Esophagus mucosa (tissue), 1 donor: ENCODE data around the gene CPED1. TPM values are rescaled to one million over a fixed set of nuclear protein-coding genes. Genes with fewer than 3 reads are reported as not detected.

Experiments used
- ATAC-seq: fragments of 200-7000 bp; cut with Tn5 transposase; one replicate; pipeline ENCODE4 v1.9.1; 2020
- total RNA-seq: library from RNA; stranded (reverse); gene quantifications from one replicate; pipeline ENCODE4 v1.2.4, GENCODE V29; 2023
- donor health status: DM: yes; HTN: yes; CAD: no.

Gene CPED1
- 0.76 TPM for total RNA-seq

DNA sequence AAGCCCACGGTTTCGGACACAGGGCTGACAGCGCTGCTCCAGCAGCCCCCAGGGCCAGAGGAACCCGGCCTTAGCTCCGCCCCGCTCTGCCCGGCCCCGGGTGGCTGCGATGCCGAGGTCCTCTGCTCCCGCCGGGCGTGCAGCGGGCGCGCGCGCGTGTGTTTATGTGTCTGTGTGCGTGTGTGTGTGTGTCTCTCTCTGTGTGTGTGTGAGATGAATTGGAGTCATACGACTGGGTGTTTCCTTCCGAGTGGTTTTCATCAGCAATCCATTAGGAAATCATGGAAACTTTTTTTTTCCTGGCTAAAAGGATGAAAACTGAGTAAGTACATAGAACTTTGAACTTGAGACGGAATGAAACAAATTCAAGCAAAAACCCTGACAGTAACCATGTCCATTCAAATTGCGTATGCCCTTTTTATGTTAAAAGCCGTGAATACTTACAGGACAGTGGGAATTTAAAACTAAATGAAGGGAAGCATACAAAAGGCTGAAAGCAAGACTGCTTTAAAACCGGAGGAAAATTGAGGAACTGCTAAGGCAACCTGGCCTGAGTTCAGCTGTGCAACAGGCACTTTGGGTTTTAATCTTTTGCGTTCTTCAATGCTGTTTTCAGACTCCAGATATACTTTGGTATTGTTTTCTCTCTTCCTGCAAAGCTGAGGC is at the start of gene CPED1:
Gene CPED1 (plus strand): TSS at position 121 of the 666 bp plus-strand sequence. CDS start 911 bp downstream, outside the sequence.
- peak; percentile 77 for ATAC-seq

- no peak for ATAC-seq
Measured at GRCh38 chr7:120939345-120939744, 49.2 kb upstream of the CPED1 start.

GRCh38 chr7:120941064-120941463 is 47.4 kb upstream of the CPED1 start:
- ATAC-seq = no peak

DNA sequence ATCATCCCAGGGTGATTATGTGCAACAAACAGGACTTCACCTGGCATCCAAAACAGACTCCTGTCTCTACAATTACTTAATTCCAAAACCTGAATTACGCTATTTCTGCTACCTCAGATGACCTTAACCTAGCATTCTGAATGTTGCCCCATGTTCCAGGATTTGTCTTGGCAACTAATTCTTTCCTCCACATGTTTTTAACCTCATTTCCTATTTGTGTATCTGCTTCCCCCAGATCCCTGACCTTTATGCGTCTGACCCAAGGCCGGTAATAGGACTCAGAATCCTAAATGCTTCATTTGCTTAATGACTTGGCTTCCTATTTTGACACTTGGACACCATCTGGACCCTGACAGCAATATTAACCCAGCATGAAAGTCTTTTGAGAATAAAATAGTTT is 46.7 kb upstream of the CPED1 start:
- no peak for ATAC-seq

DNA sequence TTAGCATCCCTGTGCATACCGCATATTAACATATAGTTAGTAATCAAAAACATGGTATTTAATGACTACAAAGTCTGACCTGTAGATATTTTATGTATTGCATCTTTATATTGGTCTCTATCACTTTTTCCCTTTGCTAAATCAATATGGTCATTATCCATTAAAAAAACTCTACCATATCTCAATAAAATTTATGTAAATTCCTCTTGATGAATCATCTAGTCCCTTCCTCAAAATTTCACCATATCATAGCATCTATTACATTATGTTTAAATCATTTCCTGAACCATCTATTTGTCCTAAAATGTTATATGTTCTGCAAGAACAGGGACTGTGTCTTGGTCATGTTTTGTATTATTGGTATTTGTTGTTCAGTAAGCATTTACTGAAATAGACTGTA is 45.6 kb upstream of the CPED1 start:
- ATAC-seq = no peak

GRCh38 chr7:120944826-120945562 is 43.5 kb upstream of the CPED1 start:
- ATAC-seq = no peak

DNA sequence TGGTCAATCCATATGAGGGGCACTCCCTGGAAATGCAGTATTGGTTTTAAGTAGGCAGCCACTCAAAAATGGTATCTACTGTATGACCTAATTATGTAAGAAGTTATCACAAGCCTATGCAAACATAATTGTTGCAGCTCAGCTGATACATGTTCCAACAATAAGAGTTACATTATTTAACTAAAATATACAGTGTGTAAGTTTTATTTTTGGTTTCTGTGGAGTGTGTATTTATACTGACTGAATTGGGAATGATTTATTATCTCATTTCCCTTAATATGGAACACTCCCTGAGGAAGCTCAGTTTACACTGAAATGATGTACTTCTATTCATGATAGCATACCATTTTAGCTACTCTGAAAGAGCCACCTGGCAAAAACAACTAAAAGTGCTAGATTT is 40.5 kb upstream of the CPED1 start:
- no peak for ATAC-seq

- ATAC-seq = no peak
Measured at GRCh38 chr7:120949393-120949911, 39.1 kb upstream of the CPED1 start.

- ATAC-seq = no peak
Measured at GRCh38 chr7:120949998-120950538, 38.4 kb upstream of the CPED1 start.

- peak; percentile 99 for ATAC-seq
Measured at GRCh38 chr7:120950539-120951308, 37.8 kb upstream of the CPED1 start, which contains the start of gene ING3. Gene ING3 (plus strand): TSS chr7:120950777. CDS start chr7:120950897, 120 bp downstream.

- ATAC-seq = no peak
Measured at GRCh38 chr7:120951309-120951699, 37.2 kb upstream of the CPED1 start.

DNA sequence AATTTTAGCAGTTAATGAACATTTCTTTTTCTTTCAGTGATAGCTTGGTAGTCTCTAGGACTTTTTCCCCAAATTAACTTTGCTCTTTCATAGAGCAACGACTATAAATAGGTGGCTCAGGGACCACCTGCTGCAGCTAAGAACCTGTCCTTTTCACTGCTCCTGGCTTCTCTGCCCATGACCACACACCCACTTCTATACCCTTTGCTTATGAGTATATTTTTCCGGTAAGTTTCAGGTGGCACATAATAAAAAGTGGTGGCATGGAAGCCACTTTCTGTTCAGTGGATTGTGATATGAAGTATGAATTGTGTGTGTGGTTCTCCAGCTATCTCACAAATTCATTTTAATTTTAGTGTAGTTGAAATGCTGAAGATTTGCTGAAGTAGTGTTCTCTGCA is 36.7 kb upstream of the CPED1 start:
- ATAC-seq = no peak

DNA sequence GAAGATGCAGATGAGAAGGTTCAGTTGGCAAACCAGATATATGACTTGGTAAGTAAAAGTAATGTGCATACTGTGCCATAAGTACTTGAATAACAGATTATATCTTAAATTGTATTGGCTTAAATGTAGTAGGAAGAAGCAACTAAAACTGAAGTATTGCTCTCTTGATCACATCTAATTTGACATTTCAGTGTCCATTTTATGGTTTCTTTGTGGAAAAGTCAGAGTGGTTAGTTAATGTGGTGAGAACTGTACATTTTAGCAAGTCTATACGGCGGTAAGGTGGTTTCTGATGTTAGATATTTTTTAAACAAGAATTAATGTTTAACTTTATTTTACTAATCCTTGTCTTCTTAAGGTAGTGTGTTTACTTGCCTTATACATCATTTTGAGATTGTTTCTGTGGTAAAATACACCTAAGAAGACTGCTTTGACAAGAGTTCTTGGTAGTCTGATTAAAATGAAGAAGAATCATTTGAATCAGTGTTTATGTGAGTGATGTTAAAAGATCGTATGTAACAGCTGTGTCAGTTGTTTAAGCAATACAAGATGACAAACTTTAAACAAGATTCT is 32.8 kb upstream of the CPED1 start:
- no peak for ATAC-seq

DNA sequence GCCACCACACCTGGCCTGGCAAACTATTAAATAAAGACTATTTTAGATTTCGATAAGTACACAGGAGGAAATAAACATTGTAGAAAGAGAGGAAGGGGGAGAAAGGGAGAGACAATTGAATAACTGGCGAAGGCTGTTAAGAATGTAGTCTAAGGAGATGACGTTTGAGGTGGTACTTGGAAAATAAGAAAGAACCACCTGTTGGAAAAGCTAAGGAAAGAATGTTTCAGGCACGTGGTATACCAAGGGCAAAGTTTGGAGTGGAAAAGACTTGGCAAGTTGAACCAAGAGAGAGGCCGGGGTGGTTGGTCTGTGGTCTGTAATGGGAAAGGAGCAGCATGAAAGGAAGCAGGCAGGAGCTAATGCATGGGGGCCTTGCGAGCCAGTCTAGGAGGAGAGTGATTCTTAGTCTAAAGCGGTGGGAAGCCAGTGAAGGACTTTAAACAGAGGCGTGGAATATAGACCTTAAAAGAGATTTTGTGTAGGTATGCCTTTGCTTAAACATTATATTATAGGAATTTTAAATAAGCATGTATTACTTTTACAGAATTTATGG is 28.5 kb upstream of the CPED1 start:
- ATAC-seq = no peak

- no peak for ATAC-seq
Measured at GRCh38 chr7:120960714-120961113, 27.8 kb upstream of the CPED1 start.

GRCh38 chr7:120961638-120962173 is 26.8 kb upstream of the CPED1 start:
- ATAC-seq = no peak

DNA sequence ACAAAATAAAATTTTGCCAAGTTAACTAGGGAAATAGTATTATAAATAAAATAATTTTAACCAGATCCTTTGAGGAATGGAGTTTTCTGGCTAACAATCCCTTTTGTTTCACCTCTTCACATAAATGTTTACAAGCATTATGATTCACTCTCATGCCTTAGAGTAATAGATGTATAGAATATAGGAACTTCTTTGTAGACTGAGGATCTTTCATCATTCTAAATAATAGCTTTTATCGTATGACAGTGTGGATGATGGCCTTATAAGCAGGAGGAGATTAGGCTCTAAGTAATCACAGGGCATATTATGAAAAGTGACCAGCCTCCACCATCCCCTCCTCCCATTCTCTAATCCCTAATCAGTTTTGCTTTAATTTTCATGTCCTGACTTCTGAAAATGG is 24.4 kb upstream of the CPED1 start:
- no peak for ATAC-seq

DNA sequence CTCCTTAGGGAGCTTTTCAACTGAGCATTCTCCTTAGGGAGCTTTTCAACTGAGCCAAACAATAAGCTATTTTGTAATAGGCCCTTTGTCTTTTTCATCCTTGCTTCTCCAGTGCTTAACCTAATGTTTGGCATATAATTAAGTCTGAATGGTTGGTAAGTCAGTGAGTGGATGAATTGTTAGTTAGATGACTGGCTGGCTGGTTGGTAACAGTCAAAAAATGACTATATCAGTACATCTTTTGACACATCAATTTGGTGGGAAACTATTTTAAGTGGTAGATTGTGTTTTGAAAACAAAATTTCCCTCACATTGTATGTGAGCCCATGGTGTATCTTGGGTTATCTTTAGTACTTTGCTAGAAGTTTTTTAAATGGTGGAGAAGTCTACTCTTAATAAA is 21.6 kb upstream of the CPED1 start:
- no peak for ATAC-seq

- no peak for ATAC-seq
Measured at GRCh38 chr7:120973849-120974248, 14.7 kb upstream of the CPED1 start.

DNA sequence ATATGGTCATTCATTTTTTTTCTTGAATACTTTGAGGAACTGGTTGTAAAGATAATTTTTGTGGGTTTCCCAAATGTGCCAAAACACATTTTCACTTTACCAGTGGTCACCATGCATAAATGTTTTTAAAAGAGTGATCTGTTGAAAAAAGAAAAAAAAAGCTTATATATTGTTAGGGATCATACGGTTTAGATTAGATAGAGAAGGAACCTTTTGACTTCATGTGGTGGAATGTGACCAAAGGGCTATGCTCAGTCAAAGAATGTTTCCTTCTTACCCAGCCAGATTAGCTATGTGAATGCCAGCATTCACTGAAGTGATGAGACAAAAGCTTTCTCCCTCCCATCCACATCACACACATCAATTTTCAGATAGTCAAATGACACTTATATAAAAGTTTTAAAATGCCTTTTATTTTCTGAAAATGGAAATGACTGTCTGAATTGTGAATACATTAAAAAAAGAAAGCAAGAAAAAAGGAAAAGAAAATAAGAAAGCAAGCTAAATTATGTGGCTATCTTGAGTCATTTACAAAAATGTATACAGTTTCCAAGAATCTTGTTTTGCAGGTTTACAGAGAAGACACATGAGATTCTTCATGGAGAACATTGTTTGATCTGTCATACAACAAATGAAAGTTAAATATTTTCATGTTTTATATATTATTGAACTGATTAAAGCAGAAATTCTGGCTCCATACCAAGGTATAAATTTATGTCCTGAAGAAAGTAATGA is 8.6 kb upstream of the CPED1 start:
- no peak for ATAC-seq

DNA sequence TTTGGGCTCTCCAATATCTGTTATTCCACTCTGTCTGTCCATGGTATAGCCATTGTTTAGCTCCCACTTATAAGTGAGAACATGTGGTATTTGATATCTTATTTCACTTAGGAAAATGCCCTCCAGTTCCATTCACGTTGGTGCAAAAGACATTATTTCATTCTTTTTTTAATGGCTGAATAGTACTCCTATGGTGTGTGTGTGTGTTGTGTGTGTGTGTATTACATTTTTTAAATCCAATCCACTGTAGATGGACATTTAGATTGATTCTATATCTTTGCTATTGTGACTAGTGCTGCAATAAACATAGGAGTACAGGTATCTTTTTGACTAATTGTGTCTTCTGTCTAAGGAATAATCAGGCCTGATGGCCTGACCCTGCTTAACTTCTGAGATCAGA is 7.4 kb upstream of the CPED1 start:
- no peak for ATAC-seq
